ENCODE data around the gene PIGZ.

DNA sequence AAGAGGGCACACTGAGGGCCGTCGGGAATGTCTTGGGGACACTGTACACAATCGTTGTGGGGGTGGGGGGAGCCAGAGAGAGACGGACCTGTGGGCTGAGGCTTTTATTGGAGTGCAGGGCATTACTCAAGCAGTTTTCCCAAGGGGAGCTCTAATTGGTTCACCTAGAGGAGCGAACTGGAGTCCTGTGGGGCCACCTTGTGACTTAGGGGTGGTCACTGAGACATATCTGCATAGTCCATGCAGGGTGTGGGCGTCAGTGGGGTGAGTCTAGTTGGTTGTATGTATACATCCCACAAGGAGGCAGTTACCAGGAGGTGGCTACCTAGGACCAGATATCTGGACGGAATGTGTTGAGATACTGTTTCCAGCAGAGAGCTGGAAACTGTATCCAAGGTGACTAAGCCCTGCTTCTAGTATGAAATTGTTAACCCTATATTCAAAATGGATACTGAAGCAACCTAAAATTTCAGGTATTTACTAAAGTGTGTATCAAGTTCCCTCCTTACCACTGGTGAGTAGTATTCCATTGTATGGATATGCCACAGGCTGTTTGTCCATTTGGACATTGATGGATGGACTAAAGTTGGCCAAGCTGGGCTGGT lies 2.6 kb upstream of the PIGZ start:
- TF ChIP-seq POLR2AphosphoS5 (IDR thresholded peaks at IDR 0.05), result no peak
- TF ChIP-seq, protein P1, sequence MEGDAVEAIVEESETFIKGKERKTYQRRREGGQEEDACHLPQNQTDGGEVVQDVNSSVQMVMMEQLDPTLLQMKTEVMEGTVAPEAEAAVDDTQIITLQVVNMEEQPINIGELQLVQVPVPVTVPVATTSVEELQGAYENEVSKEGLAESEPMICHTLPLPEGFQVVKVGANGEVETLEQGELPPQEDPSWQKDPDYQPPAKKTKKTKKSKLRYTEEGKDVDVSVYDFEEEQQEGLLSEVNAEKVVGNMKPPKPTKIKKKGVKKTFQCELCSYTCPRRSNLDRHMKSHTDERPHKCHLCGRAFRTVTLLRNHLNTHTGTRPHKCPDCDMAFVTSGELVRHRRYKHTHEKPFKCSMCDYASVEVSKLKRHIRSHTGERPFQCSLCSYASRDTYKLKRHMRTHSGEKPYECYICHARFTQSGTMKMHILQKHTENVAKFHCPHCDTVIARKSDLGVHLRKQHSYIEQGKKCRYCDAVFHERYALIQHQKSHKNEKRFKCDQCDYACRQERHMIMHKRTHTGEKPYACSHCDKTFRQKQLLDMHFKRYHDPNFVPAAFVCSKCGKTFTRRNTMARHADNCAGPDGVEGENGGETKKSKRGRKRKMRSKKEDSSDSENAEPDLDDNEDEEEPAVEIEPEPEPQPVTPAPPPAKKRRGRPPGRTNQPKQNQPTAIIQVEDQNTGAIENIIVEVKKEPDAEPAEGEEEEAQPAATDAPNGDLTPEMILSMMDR (IDR thresholded peaks at IDR 0.05), result no peak
- no peak for TF ChIP-seq POLR2A (IDR thresholded peaks at IDR 0.05)
